CD4-positive, alpha-beta memory T cell (primary cell): ENCODE data around the gene HSPH1. TPM values are rescaled to one million over a fixed set of nuclear protein-coding genes. Genes with fewer than 3 reads are reported as not detected.

Experiments
- CTCF ChIA-PET: fragments of 350-600 bp; sonication (Branson Sonifier 250); formaldehyde crosslinking; loops from one replicate; lab custom pipeline; 2021; ENCODE audit warnings: inconsistent platforms; ENCODE audit not compliant: partially characterized antibody; lab: Charles Lee
- POLR2A ChIA-PET: fragments of 350-600 bp; sonication (Branson Sonifier 250); formaldehyde crosslinking; loops from one replicate; lab custom pipeline; 2021; ENCODE audit not compliant: partially characterized antibody; lab: Charles Lee
- DNase-seq, 5 donors: peaks; one replicate each; pipeline versions ENCODE4 v3.0.0 to v3.0.0-alpha.2; 2020 to 2022; ENCODE audit warnings: mixed read lengths in 1 of 5
- H3K27ac ChIP-seq: one replicate; pipeline ENCODE4 v1.7.0; 2013; ENCODE audit warnings: low read depth, low read length
- H3K27me3 ChIP-seq: 2 replicates; pipeline ENCODE4 v1.7.0; 2013; ENCODE audit warnings: mild to moderate bottlenecking, low read length, moderate library complexity; ENCODE audit not compliant: insufficient read depth
- H3K36me3 ChIP-seq: 2 replicates; pipeline ENCODE4 v1.7.0; 2013; ENCODE audit warnings: mild to moderate bottlenecking, low read length, moderate library complexity; ENCODE audit not compliant: insufficient read depth
- H3K4me1 ChIP-seq: 2 replicates; pipeline ENCODE4 v1.7.0; 2013; ENCODE audit warnings: mild to moderate bottlenecking, low read length, moderate library complexity; ENCODE audit not compliant: insufficient read depth
- H3K4me3 ChIP-seq, 2 donors: one replicate each; pipeline ENCODE4 v1.7.0; 2013; ENCODE audit warnings: low read length in 2 of 2, mild to moderate bottlenecking in 1 of 2
- H3K9me3 ChIP-seq, 2 donors: one replicate each; pipeline ENCODE4 v1.7.0; 2013; ENCODE audit warnings: low read length in 2 of 2, control low read depth in 1 of 2; ENCODE audit not compliant: control insufficient read depth in 1 of 2
- H3K27ac Mint-ChIP-seq, 7 donors: one replicate each; pipeline ENCODE4 v1.8.0; 2020 to 2021; ENCODE audit warnings: mixed read lengths in 7 of 7, mild to moderate bottlenecking in 6 of 7, inconsistent platforms in 3 of 7, moderate library complexity in 3 of 7
- H3K27me3 Mint-ChIP-seq, 2 donors: one replicate each; pipeline ENCODE4 v1.8.0; 2020 to 2021; ENCODE audit warnings: mixed read lengths in 2 of 2
- H3K36me3 Mint-ChIP-seq, 2 donors: one replicate each; pipeline ENCODE4 v1.8.0; 2020 to 2021; ENCODE audit warnings: mixed read lengths in 2 of 2, inconsistent platforms in 1 of 2, mild to moderate bottlenecking in 1 of 2
- H3K4me1 Mint-ChIP-seq, 4 donors: one replicate each; pipeline ENCODE4 v1.8.0; 2020 to 2021; ENCODE audit warnings: mixed read lengths in 4 of 4, mild to moderate bottlenecking in 1 of 4
- H3K4me3 Mint-ChIP-seq, 8 donors: one replicate each; pipeline ENCODE4 v1.8.0; 2020 to 2021; ENCODE audit warnings: mixed read lengths in 8 of 8, mild to moderate bottlenecking in 7 of 8, moderate library complexity in 6 of 8, inconsistent platforms in 3 of 8
- H3K9me3 Mint-ChIP-seq, 8 donors: one replicate each; pipeline ENCODE4 v1.8.0; 2020 to 2021; ENCODE audit warnings: mixed read lengths in 8 of 8, mild to moderate bottlenecking in 5 of 8, inconsistent platforms in 3 of 8, moderate library complexity in 1 of 8
- intact Hi-C: fragments of 100-400 bp; cut with micrococcal nuclease; formaldehyde crosslinking; loops from one replicate; pipeline ENCODE4 v1.15.1; 2023
- polyA plus RNA-seq, 2 donors: library from polyadenylated mRNA; unstranded; fragments of 300-500 nt; fragmentation: Illumina TruSeq; gene quantifications; one replicate each; pipeline ENCODE4 v1.2.3, GENCODE V29; 2021
- total RNA-seq, 2 experiments: library from RNA; stranded (reverse); gene quantifications; one replicate each; pipeline ENCODE4 v1.2.3, GENCODE V29; 2021

Gene HSPH1
- total and polyA plus RNA-seq, 4 experiments from 2014 or later: 39.9 to 75.5 (median 58.6) TPM

- H3K36me3 ChIP-seq: no peaks in the 10 kb centered on the region
- H3K27me3 ChIP-seq: no peaks in the 10 kb centered on the region
- no peak overlapping the region for H3K4me3 ChIP-seq
- DNase-seq: no peak
- CTCF ChIA-PET: no interaction called here
- POLR2A ChIA-PET: no interaction called here
- intact Hi-C loops: no loop called here
- H3K4me1 ChIP-seq: no peaks in the 10 kb centered on the region
- peaks cover 3 to 12% of the 10 kb centered on the region in 2 donors for H3K27me3 Mint-ChIP-seq
- no peak overlapping the region for H3K27ac Mint-ChIP-seq
- no peaks in the 10 kb centered on the region for H3K9me3 Mint-ChIP-seq
- no peak overlapping the region for H3K4me3 Mint-ChIP-seq
- no peaks in the 10 kb centered on the region for H3K9me3 ChIP-seq
- peaks cover 0 to 5% (median under 1%) of the 10 kb centered on the region in 4 donors for H3K4me1 Mint-ChIP-seq
- no peak overlapping the region for H3K27ac ChIP-seq
- no peaks in the 10 kb centered on the region for H3K36me3 Mint-ChIP-seq
Measured at GRCh38 chr13:31090961-31091624, 70.6 kb downstream of the HSPH1 start.

- no peaks in the 10 kb centered on the region for H3K36me3 Mint-ChIP-seq
- Histone ChIP-seq H3K4me1 (no peaks in the 10 kb centered on the region), H3K36me3 (no peaks in the 10 kb centered on the region), H3K4me3 (no peak overlapping the region), H3K27me3 (no peaks in the 10 kb centered on the region), H3K27ac (no peak overlapping the region), H3K9me3 (no peaks in the 10 kb centered on the region)
- no peak overlapping the region for H3K4me3 Mint-ChIP-seq
- H3K4me1 Mint-ChIP-seq: peaks cover 0 to 5% (median under 1%) of the 10 kb centered on the region in 4 donors
- ChIA-PET CTCF (no interaction called here), POLR2A (no interaction called here)
- intact Hi-C loops: no loop called here
- H3K27me3 Mint-ChIP-seq: peaks cover 3 to 9% of the 10 kb centered on the region in 2 donors
- no peak for DNase-seq
- H3K27ac Mint-ChIP-seq: no peak overlapping the region
- H3K9me3 Mint-ChIP-seq: no peaks in the 10 kb centered on the region
Measured at GRCh38 chr13:31090096-31090495, 71.6 kb downstream of the HSPH1 start.

GRCh38 chr13:31089649-31090048 lies 72.1 kb downstream of the HSPH1 start:
- ChIA-PET POLR2A (no interaction called here), CTCF (no interaction called here)
- H3K27me3 ChIP-seq: no peaks in the 10 kb centered on the region
- H3K9me3 Mint-ChIP-seq: no peaks in the 10 kb centered on the region
- intact Hi-C loops: no loop called here
- H3K27me3 Mint-ChIP-seq: peaks cover 3 to 9% of the 10 kb centered on the region in 2 donors
- DNase-seq: no peak
- H3K4me3 ChIP-seq: no peak overlapping the region
- no peak overlapping the region for H3K27ac ChIP-seq
- H3K36me3 ChIP-seq: no peaks in the 10 kb centered on the region
- no peaks in the 10 kb centered on the region for H3K36me3 Mint-ChIP-seq
- no peak overlapping the region for H3K27ac Mint-ChIP-seq
- no peak overlapping the region for H3K4me3 Mint-ChIP-seq
- no peaks in the 10 kb centered on the region for H3K9me3 ChIP-seq
- peaks cover 0 to 5% (median under 1%) of the 10 kb centered on the region in 4 donors for H3K4me1 Mint-ChIP-seq
- no peaks in the 10 kb centered on the region for H3K4me1 ChIP-seq

DNA sequence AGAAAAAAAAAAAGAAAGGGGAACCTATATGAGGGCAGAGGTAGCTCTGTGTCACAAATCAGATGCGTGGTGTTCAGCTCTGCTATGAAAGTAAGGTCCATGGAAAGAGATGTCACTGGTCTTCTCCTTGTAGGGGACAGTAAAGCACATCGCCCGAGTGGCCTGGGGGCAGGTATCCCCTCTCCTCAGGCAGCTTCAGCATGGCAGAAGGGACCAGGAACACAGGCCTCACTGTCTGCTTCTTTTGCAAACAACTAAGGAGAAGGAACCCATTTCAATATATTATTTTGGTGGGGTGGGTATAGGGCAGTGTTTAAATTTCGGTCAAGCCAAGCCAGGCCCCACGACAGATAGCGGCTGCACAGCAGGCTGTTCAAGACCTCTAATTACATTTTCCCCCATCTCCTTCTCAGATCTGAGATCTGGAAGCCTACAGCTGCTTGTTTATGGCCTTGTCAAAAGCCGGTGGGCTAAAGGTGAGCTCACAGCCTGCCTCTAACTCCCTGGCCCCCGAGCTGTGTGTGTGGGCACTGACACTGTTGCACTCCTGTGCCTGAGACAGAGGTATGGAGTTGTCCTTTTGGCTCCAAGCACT lies 72.8 kb downstream of the HSPH1 start:
- peaks cover 3 to 8% of the 10 kb centered on the region in 2 donors for H3K27me3 Mint-ChIP-seq
- H3K27ac Mint-ChIP-seq: no peak overlapping the region
- peaks cover 0 to 5% (median under 1%) of the 10 kb centered on the region in 4 donors for H3K4me1 Mint-ChIP-seq
- peaks cover 0 to 2% (median 0%) of the 10 kb centered on the region in 8 donors for H3K9me3 Mint-ChIP-seq
- Histone ChIP-seq H3K9me3 (no peaks in the 10 kb centered on the region), H3K27me3 (no peaks in the 10 kb centered on the region), H3K27ac (no peak overlapping the region), H3K4me1 (no peaks in the 10 kb centered on the region), H3K36me3 (no peaks in the 10 kb centered on the region), H3K4me3 (no peak overlapping the region)
- CTCF ChIA-PET: interaction anchor here (0.6 kb wide), 1 partner anchor 10 kb away, joined by 3 read pairs; no protein-coding TSS in a partner anchor
- POLR2A ChIA-PET: no interaction called here
- H3K4me3 Mint-ChIP-seq: no peak overlapping the region
- H3K36me3 Mint-ChIP-seq: no peaks in the 10 kb centered on the region
- intact Hi-C loops: no loop called here
- DNase-seq: no peak

Other genes starting within 250 kb of the HSPH1 start
- not detected for gene TEX26, start 229.2 kb downstream of the HSPH1 start, total RNA-seq
- gene TEX26, start 229.2 kb downstream of the HSPH1 start, polyA plus RNA-seq: not detected
- 1 to 10 TPM; 5.2 to 5.8 TPM for gene B3GLCT, start 38.1 kb upstream of the HSPH1 start, total RNA-seq
- gene B3GLCT, start 38.1 kb upstream of the HSPH1 start, polyA plus RNA-seq: 10 to 100 TPM in 1 of 2 donors, 1 to 10 TPM in 1; 7.3 to 10.2 TPM